ENCODE data around the gene EGFR. TPM values are rescaled to one million over a fixed set of nuclear protein-coding genes. Genes with fewer than 3 reads are reported as not detected.

The EGFR gene
- total RNA-seq, 1 donor from 2014 or later, result 67.2 TPM

DNA sequence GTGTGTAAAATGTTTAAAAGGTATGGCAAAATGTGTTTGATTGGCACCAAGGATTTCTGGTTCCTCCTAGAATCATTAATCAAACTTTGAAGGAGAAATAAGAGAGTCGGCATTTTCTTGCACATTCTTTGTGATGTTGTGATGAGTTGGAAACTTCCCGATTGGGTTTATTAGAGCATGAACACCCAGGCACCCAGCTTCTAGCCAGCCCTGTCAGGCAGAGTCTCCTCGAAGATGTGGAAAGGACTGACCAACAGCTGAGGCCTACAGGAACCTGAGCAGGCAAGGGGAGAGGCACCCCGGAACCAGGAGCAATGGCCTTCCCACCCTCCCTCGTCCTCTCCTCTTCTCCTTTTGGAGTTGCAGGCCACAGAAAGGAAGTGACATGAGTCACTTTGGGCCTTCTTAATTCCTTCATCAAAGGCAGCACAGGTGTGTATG is 68.7 kb downstream of the EGFR start:
- DNase-seq (ENCODE audit: low read depth), result no peak
- TF ChIP-seq, protein P1, sequence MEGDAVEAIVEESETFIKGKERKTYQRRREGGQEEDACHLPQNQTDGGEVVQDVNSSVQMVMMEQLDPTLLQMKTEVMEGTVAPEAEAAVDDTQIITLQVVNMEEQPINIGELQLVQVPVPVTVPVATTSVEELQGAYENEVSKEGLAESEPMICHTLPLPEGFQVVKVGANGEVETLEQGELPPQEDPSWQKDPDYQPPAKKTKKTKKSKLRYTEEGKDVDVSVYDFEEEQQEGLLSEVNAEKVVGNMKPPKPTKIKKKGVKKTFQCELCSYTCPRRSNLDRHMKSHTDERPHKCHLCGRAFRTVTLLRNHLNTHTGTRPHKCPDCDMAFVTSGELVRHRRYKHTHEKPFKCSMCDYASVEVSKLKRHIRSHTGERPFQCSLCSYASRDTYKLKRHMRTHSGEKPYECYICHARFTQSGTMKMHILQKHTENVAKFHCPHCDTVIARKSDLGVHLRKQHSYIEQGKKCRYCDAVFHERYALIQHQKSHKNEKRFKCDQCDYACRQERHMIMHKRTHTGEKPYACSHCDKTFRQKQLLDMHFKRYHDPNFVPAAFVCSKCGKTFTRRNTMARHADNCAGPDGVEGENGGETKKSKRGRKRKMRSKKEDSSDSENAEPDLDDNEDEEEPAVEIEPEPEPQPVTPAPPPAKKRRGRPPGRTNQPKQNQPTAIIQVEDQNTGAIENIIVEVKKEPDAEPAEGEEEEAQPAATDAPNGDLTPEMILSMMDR (IDR thresholded peaks at IDR 0.05; ENCODE audit: insufficient read depth, low read length, poor library complexity, severe bottlenecking), result no peak
- H3K4me3 ChIP-seq (ENCODE audit: low read depth, low read length), result no peak overlapping the region
- H3K27me3 ChIP-seq (ENCODE audit: control insufficient read depth, insufficient read depth, low read length), result no peaks in the 10 kb centered on the region
- no peaks in the 10 kb centered on the region for H3K36me3 ChIP-seq (ENCODE audit: control insufficient read depth, insufficient read depth, low read length)

GRCh38 chr7:55088107-55088506 is 69.3 kb downstream of the EGFR start:
- TF ChIP-seq, protein P1 (IDR thresholded peaks at IDR 0.05; ENCODE audit: insufficient read depth, low read length, poor library complexity, severe bottlenecking), result no peak
- Histone ChIP-seq H3K36me3 (ENCODE audit: control insufficient read depth, insufficient read depth, low read length) (no peaks in the 10 kb centered on the region), H3K27me3 (ENCODE audit: control insufficient read depth, insufficient read depth, low read length) (no peaks in the 10 kb centered on the region), H3K4me3 (ENCODE audit: low read depth, low read length) (no peak overlapping the region)
- DNase-seq (ENCODE audit: low read depth), result no peak

DNA sequence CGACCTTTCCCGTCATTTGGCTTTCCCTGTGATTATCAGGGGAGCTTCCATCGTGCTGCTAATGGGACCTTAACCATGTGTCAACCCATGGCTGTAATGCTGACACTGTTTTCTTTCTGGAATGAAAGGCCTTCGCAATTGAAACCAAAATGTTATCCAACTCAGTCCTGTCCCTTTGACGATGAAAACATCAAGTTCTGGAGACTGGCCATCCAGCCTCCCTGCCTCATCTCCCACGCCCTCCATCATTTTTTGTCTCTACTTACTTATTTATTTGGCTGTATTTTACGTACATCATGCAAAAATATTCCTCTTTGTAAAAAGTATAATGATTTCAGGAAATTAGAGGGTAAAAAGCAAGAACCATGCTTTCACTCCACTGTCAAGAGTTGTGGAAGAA is 69.8 kb downstream of the EGFR start:
- Histone ChIP-seq H3K27me3 (ENCODE audit: control insufficient read depth, insufficient read depth, low read length) (no peaks in the 10 kb centered on the region), H3K4me3 (ENCODE audit: low read depth, low read length) (no peak overlapping the region), H3K36me3 (ENCODE audit: control insufficient read depth, insufficient read depth, low read length) (no peaks in the 10 kb centered on the region)
- TF ChIP-seq, protein P1 (IDR thresholded peaks at IDR 0.05; ENCODE audit: insufficient read depth, low read length, poor library complexity, severe bottlenecking), result no peak
- DNase-seq (ENCODE audit: low read depth), result no peak

GRCh38 chr7:55092186-55092974 is 73.6 kb downstream of the EGFR start:
- no peaks in the 10 kb centered on the region for H3K36me3 ChIP-seq (ENCODE audit: control insufficient read depth, insufficient read depth, low read length)
- H3K27me3 ChIP-seq (ENCODE audit: control insufficient read depth, insufficient read depth, low read length), result no peaks in the 10 kb centered on the region
- TF ChIP-seq, protein P1 (IDR thresholded peaks at IDR 0.05; ENCODE audit: insufficient read depth, low read length, poor library complexity, severe bottlenecking), result no peak
- DNase-seq (ENCODE audit: low read depth), result no peak
- no peak overlapping the region for H3K4me3 ChIP-seq (ENCODE audit: low read depth, low read length)

- DNase-seq (ENCODE audit: low read depth), result no peak
- no peaks in the 10 kb centered on the region for H3K27me3 ChIP-seq (ENCODE audit: control insufficient read depth, insufficient read depth, low read length)
- TF ChIP-seq, protein P1 (IDR thresholded peaks at IDR 0.05; ENCODE audit: insufficient read depth, low read length, poor library complexity, severe bottlenecking), result no peak
- no peak overlapping the region for H3K4me3 ChIP-seq (ENCODE audit: low read depth, low read length)
- H3K36me3 ChIP-seq (ENCODE audit: control insufficient read depth, insufficient read depth, low read length), result no peaks in the 10 kb centered on the region
Observed at GRCh38 chr7:55092975-55093373, 74.2 kb downstream of the EGFR start.

DNA sequence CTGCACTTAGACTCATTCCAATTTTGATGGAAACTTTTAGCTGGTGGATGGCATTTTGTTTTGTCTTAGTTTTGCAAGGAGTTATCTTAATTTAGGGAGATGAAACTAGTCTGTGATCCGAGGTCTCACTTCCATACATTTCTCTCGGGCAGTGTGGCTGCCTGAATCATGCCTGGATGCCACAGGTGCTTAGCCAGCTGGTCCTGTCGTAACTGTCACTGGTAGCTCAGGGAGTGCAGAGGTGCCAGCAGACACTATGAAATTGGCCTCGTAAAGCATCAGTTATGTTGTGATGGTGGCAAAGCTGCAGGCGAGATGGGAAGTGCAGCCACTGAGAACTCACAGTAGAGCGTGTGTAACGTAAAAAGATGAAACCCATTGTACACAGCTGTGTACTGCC is 74.9 kb downstream of the EGFR start:
- TF ChIP-seq, protein P1 (IDR thresholded peaks at IDR 0.05; ENCODE audit: insufficient read depth, low read length, poor library complexity, severe bottlenecking), result no peak
- no peaks in the 10 kb centered on the region for H3K27me3 ChIP-seq (ENCODE audit: control insufficient read depth, insufficient read depth, low read length)
- H3K4me3 ChIP-seq (ENCODE audit: low read depth, low read length), result no peak overlapping the region

More for the DNA sequence above, 74.9 kb downstream of the EGFR start:
- H3K36me3 ChIP-seq (ENCODE audit: control insufficient read depth, insufficient read depth, low read length), result no peaks in the 10 kb centered on the region
- DNase-seq (ENCODE audit: low read depth), result no peak
